ENCODE data around the gene XYLT2.
"Not testable (repeated sequence)": the region's sequence is repeated elsewhere in the genome, so short reads cannot be mapped to it uniquely, and the experiment has no call there.

XYLT2 gene

DNA sequence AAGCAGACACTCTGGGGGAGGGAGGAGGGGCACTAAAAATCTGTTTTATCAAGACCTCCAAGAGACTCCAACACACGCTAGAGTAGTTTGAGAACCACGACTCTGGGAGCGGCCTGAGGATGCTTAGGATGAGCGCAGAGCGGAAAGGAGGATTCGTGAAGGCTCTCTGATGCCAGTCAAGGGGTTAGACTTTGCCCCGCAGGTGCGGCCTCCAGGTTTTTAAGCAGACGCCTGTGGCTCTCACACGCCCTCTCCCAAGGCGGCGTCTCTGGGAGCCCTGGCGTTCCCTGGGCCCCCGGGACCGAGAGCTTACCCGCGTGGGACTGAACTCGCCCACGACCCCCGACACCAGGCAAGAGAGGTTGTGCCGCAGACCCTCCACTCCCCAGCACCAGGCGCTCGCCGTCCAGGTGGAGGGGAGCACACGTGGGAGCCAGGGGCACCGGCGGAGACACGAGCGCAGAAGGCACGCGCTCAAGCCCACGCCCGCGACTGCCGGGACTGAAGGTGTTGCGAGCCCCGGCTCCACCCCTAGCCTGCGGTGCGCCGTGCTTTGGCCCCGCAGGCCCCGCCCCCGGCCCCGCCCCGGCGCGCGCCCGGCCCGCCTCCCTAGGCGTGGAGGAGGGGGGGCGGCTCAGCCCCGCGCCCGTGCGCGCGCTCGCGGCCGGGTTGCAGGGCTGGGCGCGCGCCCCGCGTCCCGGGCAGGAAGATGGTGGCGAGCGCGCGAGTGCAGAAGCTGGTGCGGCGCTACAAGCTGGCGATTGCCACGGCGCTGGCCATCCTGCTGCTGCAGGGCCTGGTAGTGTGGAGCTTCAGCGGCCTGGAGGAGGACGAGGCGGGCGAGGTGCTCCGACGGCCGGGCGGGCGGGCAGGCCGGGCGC, at the start of gene XYLT2:
TSS of gene XYLT2 (plus strand) at position 695 of the 881 bp plus-strand sequence. CDS start at position 710, 15 bp downstream.
- DNase-seq: peak; percentile 70 to 77

DNA sequence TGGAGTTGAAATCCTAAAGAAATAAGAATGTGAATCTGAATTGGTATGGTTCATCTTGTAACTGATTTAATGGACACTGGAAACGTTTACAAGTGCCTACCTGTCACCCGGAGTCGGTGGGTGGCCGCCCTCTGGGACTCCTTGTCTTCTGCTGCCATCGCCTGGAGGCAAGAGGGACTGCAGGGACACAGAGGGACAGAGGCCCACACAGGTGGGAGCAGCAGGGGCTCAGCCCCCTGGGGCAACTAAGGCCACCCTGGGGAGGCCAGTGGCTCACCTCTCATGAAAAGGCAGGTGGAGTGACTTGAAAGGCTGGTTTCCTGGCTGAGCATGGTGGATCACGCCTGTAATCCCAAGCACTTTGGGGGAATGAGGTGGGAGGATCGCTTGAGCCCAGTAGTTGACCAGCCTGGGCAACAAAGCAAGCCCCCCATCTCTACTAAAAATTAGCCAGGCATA, 48.5 kb upstream of the XYLT2 start:
- DNase-seq: peak; percentile 3 to 8

DNA sequence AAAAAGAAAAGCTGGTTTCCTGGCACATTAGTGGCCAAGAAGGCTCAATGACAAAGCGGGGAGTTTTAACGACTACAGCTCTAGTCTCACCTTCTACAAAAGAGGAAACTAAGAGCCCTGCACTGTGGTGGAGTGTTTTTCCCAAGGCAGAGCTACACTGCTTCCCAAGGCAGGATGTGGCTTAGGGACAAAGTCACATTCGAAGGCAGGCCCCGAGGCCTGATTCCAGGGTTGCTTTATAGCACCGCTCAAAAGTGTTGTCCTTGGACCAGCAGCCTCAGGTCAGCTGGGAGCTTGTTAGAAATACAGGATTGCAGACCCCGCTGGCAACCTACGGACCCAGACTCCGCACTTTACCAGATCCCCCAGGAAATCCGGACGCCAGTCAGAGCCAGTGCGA, 47.9 kb upstream of the XYLT2 start:
- no peak for DNase-seq

DNA sequence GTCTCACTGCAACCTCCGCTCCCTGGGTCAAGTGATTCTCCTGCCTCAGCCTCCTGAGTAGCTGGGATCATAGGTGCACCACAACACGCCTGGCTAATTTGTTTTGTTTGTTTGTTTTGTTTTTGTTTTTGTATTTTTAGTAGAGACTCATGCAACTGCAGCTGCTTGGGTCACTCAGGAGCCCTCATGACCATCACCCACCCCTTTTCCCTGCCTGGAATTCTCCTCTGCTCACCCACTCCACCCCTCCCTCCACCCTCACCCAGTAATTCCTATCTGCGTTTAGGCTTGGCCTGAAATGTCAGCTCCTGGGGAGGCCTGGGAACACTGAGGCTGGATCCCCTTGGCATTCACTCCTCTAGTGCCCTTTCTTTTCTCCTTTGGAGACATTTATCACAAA, 46.1 kb upstream of the XYLT2 start:
- no peak for DNase-seq

DNA sequence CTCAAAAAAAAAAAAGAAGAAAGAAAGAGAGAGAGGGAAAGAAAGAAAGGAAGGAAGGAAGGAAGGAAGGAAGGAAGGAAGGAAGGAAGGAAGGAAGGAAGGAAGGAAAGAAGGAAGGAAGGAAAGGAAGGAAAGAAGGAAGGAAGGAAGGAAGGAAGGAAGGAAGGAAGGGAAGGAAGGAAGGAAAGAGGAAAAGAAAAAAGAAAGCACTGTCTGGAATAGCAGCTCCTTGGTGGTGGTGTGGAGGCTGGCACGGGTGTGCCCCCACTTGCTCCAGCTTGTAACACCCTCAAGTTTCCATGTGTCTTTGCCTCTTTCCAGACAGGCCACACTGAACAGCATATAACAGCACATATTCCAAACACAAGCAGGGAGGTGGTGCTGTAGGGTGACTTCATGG, 45.1 kb upstream of the XYLT2 start:
- not testable (repeated sequence) for DNase-seq

DNA sequence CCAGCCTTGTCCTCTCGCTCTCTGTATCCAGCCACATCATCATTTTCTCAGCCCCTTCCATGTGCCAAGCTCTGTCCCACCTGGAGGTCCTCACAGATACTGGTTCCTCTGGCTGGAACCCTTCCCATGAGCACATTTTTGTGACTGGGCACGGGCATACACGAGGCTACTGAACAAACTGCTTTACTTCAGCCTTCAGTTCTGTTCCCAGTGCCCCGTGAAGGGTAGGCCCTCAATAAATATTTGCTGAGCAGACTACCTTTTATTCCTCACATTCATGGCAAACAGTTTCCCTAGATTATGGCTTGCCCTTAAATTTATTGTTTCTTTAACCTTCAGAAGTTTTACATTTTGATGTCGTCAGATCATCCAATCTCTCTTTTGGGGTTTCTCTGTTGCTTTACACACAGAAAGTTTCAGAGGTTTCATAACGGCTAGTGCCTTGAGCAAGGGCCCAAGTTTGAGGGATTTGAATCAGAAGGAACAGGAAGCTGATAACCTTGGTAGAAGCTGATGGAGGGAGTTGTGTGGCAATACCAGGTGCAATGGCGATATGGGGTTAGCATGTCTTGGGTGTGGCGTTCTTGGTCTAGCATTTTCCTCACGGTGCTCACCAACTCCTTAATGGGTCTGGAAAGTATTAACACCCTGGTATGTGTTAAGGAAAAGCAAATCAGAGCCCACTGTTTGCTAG, 43.9 kb upstream of the XYLT2 start:
- no peak for DNase-seq

DNA sequence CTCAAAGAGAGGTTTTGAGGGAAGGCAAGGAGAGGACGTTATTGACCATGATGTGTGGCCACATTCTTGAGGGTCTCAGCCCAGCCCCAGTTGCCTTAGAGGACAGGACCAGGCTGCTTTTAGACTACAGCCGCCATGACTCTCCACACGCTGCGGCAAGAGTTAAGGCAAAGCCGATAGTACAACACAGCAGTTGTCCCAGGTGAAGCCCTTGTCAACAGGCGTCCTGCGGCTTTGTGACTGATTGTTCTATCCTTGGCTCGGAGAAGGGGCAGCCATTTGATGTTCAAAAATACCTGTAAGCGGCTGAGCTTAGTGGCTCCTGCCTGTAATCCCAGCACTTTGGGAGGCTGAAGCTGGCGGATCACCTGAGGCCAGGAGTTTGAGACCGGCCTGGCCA, 42.9 kb upstream of the XYLT2 start:
- no peak for DNase-seq

DNA sequence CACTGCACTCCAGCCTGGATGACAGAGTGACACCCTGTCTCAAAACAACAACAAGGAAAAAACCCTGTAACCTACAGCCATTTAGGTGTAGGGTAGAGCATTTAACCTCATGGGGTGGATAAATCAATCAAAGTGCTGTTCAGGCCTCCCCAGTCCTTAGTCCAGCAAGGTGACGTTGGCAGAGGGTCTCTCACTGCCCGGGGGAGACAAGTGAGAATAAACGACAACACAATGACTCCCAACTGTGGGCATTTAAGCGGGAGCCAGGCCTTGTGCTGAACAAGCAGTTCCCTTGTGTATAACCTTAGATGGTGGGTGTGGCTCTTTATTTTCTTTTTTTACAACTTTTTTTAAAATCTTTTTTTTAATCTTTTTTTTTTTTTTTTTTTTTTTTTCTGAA, 42.3 kb upstream of the XYLT2 start:
- no peak for DNase-seq

DNA sequence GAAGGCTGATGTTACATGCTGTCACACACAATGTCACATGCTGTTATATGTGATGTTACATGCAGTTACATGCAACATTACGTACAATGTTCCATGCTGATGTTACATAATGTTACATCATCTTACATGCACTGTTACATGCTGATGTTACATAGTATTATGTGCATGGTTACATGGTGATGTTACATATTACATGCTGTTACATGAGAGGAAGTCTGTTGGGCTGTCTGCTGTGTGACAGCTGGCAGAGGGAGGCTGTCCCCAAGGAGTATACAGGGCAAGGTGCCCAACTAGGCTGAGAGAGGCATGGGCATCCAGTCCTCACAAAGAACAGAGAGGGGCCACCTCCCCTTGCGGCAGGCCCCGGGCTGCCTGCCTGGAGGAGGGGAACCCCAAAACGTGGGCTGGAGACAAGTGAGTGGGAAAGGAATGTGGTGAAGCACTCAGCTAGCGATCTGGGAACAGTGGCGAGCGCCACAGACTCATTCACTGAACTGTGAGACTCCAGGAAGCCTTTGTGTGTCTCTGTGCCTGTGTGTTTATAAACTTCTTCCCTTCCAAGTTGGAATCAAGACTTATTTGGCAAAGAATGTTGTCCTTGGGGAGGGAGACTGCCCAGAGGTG, 41.0 kb upstream of the XYLT2 start:
- DNase-seq: no peak

DNA sequence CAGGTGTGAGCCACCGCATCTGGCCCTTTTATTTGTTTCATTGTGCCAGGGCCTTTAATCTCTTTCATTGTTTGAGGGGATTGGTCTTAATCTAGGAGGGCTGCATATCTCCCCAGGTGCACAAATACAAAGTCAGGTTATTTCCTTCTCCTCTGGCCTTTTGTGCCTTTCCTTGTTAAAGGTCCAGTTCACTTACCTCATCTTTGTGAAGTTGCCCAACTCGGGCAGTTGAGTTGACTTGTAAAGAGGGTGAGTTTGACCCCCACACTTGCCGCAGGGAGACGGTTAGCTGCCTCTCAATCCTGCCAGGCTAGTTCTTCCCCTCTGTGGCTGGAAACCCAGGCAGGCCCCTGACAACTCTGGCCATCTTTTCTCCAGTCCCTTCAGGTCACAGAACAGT, 38.3 kb upstream of the XYLT2 start:
- DNase-seq: no peak

DNA sequence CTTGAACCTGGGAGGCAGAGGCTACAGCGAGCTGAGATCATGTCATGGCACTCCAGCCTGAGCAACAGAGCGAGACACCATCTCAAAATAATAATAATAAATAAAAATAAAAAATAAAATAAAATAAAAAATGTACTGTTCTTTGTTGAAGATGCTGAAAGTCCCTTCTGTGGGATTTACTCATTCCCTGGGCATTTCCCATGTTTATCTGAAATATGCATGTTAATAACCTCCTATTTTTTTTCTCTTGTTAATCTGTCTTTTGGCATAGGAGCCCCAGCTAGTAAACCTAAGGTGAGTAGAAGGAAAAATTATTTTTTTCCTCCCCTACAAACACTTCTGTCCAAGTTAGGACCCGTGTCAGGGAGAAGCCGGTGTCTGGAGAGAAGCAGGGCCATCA, 37.3 kb upstream of the XYLT2 start:
- no peak for DNase-seq

DNA sequence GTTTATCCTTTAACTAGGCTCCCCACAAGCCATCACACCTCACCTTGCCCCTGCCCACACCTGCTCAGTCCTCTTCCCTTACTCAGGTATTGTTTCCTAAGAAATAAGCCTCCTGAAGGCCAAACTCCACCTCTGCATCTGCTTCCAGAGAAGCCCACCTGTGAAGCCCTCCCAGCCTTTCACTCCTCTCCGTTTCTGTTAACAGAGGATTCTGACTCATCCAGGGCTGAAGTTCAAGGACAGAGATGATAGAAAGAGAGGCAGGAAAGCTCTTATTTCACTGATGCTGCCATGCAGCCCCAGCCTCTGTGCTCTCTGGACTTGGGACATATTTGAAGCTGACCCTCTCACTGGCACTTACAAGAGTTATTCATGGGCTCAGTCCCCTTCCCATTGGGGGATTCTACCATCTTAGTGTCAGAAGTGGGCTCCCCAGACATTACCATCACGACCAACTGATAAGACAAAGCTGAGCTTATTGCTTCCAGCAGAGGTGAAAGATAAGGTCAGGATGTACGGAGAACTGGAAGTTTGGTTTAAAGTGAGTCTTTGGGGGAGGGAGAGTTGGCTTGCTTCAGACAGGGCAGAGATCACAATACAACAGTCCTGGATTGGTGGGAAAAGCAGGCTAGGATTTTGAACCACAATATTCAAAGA, 35.3 kb upstream of the XYLT2 start:
- no peak for DNase-seq

DNA sequence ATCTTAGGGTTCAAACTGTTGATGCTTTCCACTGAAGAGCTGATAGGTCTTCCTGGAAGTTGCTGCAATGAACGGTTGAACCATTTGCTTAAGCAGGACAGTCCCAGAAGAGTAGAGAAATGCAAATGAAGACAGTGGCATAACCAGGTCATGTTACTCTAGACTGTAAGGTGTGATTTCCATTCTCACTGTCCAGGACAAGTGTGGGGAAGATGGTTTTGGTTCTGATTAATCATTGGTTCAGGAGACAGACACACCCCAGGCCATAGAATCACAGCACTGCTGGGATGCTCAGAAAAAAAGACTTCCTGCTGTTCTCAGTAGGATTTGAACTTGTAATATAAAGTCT, 34.8 kb upstream of the XYLT2 start:
- DNase-seq: no peak

DNA sequence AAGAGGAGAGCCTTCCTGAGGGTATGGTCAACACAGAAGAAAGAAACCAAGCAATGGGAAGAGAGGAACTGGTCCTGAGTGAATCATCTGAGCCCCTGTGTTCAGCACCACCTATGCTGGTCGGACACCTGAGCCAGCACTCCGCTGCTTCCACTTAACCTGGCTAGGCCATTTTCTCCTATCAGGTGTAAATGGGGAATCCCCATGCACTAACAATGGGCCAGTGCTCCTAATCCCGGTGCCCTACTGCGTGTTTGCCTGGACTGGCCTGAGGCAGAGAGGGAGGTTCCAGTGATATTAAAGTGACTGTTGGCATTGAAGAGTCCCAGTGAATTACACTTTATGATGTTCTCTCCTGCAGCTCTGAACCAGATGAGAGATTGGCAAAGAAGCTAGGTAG, 34.4 kb upstream of the XYLT2 start:
- no peak for DNase-seq

DNA sequence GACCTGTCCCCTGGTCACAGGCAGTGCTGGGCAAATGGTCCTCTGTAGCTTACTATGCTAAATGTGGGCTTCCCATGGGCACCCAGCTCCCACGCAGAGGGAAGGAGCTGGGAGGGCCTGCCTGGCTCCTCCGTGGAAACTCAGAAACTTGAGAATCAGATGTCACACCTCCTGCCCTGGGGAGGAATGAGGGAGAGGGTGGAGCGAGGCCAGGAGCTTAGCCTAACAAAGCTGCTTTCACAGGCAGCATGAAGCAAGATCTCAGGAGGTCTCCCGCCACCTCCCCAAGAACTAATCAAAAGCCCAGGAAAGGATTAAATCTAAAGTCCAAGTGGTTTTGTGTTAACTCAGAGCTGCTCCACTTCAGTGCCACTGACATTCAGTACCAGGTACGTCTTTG, 33.6 kb upstream of the XYLT2 start:
- DNase-seq: no peak

DNA sequence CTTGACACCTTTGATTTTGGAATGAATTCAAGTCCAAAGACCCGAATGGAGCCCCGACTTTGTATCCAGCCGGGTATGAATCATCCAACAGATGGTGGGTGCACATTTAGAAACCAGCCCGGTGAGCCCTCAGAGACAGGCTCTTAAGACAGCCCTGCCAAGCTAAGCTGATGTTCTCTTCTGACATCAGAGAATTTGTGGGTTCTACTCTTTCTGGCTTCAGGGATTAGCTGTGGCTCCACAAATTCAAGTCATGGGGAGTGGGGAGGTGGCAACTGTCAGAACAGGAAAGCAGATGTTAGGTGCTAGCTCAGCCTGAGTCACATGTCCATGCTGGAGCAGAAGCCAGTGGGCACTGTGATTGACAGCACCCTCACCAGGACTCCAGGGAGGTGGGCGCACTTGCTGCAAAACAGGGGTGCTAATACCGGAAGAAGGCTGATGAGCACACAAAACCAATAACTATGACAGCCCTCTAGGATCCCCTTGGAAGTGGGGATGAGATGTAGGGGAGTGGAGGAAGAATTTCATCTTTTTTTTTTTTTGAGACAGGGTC, 31.4 kb upstream of the XYLT2 start:
- DNase-seq: no peak

DNA sequence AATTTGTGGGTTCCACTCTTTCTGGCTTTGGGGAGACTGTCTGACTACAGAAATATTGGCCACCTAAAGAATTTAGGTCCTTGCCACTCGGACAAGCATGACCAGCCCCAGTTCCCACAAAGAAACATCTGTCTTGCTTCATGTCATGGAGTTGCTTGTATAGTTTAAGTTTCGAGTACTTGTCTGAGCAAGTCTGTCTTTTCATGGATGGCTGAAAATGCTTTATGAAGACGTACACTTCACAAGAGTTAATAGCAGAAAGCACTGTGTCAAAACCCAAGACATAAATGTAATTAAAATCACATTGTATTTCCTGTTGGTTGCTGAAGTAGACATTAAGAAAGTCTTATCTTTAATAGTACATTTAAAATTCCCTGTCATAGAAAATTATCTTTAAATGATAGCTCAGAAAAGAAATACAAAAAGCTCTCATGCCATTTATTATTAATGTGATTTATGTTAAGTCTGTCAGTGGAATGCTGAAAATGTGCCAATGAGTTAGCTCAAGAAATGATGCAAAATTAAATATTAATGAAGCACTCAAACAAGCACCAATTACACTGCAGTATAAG, 29.8 kb upstream of the XYLT2 start:
- DNase-seq: no peak

DNA sequence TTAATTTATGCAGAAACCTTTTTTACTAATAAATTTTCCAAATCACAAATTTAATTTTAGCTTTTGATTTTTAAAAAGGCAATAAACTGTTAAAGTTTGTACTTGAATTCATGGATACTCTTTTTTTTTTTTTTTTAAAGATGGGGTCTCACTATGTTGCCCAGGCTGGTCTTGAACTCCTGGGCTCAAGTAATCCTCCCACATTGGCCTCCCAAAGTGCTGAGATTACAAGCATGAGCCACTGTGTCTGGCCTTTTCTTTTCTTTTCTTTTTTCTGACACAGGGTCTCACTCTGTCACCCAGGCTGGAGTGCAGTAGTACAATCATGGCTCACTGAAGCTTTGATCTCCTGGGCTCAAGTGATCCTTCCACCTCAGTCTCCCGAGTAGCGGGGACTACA, 29.3 kb upstream of the XYLT2 start:
- DNase-seq: not testable (repeated sequence)

DNA sequence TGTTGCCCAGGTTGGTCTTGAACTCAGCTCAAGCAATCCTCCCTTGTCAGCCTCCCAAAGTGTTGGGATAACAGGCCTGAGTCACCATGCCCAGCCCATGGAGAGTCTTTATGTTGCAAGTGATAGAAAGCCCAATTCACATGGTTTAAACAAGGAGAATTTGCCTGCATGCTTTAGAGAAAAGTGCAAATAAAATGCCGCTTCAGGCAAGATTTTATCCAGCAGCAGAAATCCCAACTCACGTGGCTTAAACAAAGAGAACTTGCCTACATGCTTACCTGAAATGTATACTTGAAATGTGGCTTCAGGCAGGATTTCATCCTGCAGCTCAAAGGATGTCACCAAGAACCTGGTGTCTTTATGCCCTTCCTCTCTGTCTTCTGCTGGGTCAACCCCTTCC, 28.8 kb upstream of the XYLT2 start:
- no peak for DNase-seq

DNA sequence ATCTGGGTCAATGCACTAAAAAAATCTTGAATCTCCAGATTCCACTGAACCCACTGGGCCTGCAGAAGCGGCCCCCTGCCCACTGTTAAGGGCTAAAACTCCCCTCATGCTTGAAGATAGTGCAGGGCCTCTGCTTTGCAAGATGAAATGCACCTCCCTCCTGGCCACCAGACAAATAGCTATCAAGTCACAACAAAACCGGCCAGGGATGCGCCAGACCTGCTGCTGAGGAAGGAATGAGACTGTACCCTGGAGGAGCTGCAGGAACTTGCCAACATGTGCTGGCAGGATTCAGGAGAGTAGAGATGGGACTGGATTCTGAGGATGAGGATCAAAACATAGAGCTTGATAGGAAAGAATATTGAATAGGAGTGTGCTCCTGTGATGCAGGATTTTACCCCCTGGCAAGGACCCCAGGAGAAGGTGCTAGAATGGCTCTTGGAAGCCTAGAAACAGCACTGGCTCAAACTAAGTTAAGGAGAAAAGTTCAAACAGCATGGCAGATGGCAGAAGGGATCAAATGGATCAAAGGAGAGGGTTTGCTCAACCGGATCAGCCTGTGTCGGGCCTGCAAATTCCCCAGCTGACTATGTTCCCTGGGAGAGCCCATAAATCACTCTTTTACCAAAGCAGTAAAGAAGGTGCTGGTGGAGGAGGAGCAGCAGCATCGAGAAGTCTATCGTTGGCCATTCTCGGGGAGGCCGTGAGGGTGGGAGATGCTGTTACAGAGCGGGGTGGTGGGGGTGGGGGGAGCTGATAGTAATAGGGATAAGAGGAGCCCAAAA, 27.2 kb upstream of the XYLT2 start:
- no peak for DNase-seq

DNA sequence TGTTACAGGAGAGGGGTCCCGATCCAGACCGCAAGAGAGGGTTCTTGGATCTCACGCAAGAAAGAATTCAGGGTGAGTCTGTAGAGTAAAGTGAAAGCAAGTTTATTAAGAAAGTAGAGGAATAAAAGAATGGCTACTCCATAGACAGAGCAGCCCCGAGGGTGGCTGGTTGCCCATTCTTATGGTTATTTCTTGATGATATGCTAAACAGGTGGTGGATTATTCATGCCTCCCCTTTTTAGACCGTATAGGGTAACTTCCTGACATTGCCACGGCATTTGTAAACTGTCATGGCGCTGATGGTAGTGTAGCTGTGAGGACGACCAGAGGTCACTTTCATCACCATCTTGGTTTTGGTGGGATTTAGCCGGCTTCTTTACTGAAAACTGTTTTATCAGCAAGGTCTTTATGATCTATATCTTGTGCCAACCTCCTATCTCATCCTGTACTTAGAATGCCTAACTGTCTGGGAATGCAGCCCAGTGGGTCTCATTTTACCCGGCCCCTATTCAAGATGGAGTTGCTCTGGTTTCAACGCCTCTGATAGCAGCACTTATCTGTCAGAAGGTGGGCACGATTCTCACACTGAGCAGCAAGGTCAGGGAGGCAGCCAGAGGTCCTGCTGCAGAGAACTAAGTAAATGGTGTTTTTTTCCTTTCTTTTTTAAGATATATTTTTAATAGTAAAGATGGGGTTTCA, 26.5 kb upstream of the XYLT2 start:
- DNase-seq: no peak

All from hippocampal formation (tissue), 2 donors.